IPS-NIHi7 (cell line): ENCODE results near the gene TGDS.
A peak's percentile ranks its signal among the peaks of the same experiment; 100 is the strongest.
"Not testable (repeated sequence)": the region's sequence is repeated elsewhere in the genome, so short reads cannot be mapped to it uniquely, and the experiment has no call there.

Experiments used
- DNase-seq: peaks from one replicate; pipeline ENCODE4 v3.0.0; 2012; ENCODE audit warnings: mixed read lengths; ENCODE audit errors: extremely low spot score

Gene TGDS

GRCh38 chr13:94553766-94554165, 42.2 kb downstream of the TGDS start:
- DNase-seq: no peak

DNA sequence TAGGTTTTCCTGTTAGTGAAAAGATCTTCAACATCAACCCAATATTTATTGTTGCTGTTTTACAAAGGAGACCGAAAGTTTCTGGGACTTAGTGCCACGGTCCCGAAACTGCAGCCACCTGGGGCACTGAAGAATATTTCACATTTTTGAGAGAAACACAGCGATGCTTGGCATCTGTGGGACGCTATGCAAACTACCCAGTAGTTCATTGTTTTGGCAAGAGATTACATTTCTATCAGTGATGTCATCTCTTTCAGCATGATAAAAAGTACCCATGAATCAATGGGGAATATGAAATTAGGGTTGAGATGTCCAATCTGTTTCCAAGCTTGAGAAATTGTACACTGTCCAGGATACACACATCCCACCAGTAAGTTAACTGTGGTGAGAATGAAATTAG, 43.9 kb downstream of the TGDS start:
- DNase-seq: no peak

DNA sequence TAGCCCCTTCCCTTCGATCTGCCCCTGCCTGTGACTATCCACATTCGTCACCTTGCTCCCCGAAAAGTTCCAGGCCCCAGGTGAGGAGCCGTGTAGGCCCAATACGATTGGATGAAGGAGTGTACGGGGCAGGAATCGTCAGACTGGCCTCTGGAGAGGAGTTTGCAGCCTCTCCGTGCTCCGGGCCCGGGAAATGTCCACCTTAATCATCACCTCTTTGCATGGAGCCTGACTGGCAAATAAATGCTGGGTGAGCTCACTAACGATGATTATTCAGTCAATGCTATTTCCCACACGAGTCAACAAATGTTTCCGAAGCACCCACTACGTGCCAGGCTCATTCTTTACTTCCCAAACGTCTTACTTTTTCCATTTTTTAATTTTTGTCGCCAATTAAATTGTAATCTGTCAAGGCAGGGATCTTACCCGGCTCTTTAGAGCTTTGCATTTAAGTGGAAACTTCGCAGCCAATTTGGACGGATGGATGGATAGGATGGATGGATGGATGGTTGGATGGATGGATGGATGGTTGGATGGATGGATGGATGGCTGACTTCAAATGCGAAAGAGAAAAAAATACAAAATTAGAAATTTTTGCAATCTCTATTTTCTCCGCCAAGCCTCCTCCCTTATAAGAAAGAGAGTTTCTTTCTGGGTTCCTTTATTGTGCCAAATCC, 45.8 kb downstream of the TGDS start:
- DNase-seq: no peak

- peak; percentile 89 for DNase-seq
These were observed 46.5 kb downstream of the TGDS start for GRCh38 chr13:94549232-94550061.

GRCh38 chr13:94548821-94549231, 47.1 kb downstream of the TGDS start:
- DNase-seq: peak; percentile 66

DNA sequence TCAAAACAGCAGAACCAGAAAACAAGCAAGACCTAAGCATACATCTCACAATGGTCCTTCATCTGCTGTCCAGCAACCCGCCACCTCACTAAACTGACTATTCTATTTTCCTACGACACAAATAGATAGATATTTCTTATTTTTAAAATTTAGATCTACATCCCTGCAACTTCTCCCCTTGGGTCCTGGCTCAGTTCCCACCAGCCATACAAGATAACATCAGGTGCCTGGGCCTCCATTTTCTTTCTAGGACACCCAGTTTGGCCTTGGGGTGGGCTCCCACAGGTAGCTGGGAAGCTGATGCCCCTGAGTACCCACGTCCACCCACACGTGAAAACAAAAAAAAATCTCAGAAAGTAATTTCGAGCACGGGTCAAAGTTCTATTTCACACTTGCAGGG, 47.6 kb downstream of the TGDS start:
- no peak for DNase-seq

- peak; percentile 23 for DNase-seq
These were observed 49.7 kb downstream of the TGDS start for GRCh38 chr13:94546061-94546839.

DNA sequence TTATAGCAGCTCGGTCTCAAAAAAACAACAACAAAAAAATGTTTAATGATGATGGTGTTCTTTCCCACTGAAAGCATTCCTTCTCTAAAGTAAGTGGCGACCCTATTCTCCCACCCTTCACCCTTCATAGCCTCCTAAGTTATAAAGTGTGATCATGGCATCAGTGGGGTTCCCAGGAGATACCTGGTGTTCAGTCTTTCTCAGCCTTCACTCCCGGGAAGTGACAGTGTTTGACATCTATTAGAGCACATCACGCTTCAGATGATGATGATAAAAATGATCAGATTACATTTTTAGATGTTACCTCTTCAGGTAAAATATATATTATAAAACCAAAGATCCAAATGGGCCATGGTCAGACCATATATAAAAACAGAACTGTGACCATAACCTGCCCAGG, 51.0 kb downstream of the TGDS start:
- DNase-seq: no peak

DNA sequence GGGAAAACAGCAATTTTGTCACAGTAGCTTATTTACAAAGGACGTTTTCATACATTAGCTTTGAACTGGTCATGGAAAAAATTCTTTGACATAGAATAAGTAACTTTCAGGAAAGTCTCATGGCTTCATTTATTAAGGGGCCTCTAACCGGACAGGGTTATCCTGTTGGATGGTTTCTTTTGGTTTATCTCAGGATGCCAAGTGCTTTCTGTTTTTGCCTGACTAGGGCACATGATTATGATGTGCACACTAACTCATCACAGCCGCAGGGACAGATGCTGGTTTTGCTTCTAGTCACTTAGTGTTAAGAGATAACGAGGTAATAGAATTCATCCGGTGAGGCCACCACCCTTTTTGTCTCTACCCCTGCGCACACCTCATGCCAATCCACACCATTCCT, 53.0 kb downstream of the TGDS start:
- DNase-seq: no peak

DNA sequence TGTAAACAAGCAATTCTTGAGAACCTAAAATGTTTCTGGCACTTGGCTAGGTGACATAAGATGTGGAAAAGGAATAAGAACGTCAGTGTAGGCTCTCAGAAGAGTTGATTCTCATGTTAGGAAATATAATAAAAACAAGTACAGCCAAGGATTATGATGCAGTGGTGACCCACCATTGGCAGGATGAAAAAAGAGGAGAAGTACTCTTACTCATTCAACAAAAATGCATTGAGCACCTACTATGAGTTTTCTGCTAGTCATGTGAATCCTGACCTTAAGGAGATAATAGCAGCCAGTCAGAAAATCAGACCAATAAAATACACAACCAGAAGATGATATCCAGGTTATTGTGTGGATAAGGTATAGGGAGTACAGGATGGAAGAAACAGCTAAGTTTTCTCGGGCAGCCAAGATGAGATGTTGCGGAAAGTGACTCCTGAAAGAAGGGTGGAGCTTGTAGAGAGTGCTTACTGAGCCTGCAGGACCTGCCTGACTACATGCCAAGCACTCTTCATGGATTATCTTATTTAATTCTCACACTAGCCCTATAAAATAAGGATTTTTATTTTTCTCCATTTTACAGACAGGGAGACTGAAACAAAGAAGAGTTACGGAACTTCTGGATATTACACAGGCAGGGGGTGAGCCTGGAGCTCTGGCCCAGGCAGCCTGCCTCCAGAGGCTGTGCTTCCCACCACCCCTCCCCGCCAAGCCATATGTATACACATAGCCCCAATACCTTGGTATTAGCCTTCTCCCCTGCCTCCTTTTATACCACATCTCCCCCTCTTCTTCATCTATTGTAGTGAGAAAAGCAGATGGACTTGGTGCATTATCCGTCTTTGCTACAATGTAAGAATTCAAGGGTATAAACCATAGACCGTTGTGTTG, 58.0 kb downstream of the TGDS start:
- no peak for DNase-seq

DNA sequence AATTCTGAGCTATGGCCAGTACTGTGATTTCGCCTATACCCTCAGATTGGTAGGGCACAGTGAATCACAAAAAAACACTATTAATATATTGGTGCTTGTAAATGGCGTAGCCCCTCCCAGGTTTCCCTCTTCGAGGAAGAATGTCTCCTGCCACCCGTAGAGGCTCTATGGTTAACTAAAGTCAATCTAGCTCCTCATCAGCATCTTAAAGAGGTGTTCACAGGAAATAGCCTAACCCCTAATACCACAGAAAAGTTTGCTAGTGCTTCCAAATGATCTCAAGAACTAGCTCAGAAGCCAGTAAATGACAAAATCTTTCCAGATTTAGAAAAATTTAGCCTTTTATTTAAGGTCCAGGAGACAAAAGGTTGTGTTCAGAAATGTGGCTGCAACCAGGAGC, 60.2 kb downstream of the TGDS start:
- DNase-seq: no peak

GRCh38 chr13:94535231-94535630, 60.7 kb downstream of the TGDS start:
- no peak for DNase-seq

DNA sequence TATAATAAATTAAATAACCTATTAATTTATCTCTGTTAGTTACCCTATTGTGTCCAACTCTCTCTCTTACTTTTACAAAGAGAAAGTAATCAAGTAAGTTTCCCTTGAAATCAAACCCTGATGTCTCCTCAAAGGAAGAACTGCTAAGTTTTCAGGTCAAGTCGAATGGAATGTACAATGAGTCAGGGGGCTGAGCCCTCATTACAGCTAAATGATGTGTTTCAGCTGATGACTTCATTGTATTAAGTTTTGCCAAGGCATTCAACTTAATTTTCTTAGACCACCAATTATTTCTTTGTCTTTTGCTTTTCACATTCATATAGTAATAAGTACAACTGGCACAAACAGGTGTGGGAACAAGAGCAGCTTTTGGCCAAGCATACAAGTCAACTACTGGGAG, 61.8 kb downstream of the TGDS start:
- DNase-seq: no peak

- not testable (repeated sequence) for DNase-seq
These were observed 63.7 kb downstream of the TGDS start for GRCh38 chr13:94532278-94532677.

DNA sequence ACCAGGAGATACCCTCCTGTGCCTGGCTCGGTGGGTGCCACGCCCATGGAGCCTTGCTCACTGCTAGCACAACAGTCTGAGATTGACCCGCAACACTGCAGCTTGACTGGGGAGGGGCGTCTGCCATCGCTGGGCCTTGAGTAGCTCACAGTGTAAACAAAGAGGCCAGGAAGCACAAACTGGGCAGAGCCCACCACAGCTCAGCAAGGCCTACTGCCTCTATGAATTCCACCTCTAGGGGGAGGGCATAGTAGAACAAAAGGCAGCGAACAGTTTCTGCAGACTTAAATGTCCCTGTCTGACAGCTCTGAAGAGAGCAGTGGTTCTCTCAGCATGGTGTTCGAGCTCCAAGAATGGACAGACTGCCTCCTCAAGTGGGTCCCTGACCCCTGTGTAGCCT, 69.0 kb downstream of the TGDS start:
- not testable (repeated sequence) for DNase-seq

DNA sequence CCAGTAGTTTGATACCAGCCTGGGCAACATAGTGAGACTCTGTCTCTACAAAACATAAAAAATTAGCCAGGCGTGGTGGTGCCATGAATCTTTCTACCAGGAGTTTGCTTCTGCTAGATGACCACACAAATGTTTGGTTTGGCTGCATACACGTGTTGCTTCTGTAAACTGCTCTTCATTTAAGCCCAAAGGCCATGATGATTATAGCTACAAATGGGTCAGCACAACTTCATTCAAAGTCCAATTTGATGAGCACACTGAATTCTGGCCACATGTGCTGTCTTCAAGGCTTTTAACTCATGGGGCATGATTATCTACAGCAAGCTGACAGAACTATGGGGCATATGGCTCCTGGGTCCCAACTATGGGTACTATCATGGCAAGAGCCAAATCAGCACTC, 70.2 kb downstream of the TGDS start:
- DNase-seq: no peak

GRCh38 chr13:94524407-94524806, 71.5 kb downstream of the TGDS start:
- no peak for DNase-seq
